ENCODE data around the gene SAMD4B.

SAMD4B gene

DNA sequence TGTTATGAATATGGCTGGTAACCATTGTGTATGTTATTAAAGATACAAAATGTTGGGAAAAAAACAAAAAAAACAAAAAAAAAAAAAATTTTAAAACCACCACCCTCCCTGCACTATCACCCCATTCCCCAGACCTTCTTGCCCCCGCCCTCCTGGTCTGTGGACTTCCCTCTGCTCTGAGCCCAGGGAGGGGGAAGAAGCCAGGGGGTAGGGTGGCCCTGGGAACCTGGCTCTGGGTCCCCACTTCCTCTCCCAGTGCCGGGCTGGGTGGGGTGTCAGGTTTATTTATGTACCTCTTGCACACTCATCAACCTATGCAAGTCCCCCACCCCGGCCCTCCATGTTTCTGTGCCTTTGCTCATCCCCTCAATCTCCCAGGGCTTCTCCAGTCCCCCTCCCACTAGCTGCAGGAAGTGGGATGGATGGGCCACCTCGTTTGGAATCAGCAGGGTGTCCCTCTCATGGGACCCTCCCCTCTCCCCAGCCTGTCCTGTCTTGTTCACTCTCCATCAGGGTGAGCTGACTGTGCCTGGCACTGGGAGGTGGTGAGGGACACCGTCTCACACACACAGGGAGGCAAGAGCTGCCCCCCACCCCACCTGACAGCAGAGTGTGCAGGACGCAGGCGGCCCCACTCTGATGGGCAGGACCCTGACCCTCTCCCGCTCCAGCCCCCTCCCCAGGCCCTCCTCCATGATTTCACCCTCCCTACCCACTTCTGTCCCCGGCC lies 42.8 kb downstream of the SAMD4B start:
- H3K9me2 ChIP-seq (ENCODE audit: low read depth, low read length) = no peaks in the 10 kb centered on the region
- H3K4me3 ChIP-seq (ENCODE audit: low read depth, low read length, poor library complexity, severe bottlenecking) = no peak overlapping the region
- no peaks in the 10 kb centered on the region for H3K79me2 ChIP-seq (ENCODE audit: insufficient read depth, low read length)
- no peak overlapping the region for H3K27ac ChIP-seq (ENCODE audit: low read depth, low read length, poor library complexity, severe bottlenecking)
- H3F3A ChIP-seq (ENCODE audit: insufficient read depth, low read length) = no peaks in the 10 kb centered on the region
- H3K4me1 ChIP-seq (ENCODE audit: insufficient read depth, low read length, severe bottlenecking) = peaks cover 5% of the 10 kb centered on the region
- H3K4me2 ChIP-seq (ENCODE audit: low read length) = no peak overlapping the region
- no peak overlapping the region for H2AFZ ChIP-seq (ENCODE audit: low read length)
- TF ChIP-seq, protein P1, sequence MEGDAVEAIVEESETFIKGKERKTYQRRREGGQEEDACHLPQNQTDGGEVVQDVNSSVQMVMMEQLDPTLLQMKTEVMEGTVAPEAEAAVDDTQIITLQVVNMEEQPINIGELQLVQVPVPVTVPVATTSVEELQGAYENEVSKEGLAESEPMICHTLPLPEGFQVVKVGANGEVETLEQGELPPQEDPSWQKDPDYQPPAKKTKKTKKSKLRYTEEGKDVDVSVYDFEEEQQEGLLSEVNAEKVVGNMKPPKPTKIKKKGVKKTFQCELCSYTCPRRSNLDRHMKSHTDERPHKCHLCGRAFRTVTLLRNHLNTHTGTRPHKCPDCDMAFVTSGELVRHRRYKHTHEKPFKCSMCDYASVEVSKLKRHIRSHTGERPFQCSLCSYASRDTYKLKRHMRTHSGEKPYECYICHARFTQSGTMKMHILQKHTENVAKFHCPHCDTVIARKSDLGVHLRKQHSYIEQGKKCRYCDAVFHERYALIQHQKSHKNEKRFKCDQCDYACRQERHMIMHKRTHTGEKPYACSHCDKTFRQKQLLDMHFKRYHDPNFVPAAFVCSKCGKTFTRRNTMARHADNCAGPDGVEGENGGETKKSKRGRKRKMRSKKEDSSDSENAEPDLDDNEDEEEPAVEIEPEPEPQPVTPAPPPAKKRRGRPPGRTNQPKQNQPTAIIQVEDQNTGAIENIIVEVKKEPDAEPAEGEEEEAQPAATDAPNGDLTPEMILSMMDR (IDR thresholded peaks at IDR 0.05; ENCODE audit: low read length) = no peak
- TF ChIP-seq EZH2 (IDR thresholded peaks at IDR 0.05; ENCODE audit: borderline replicate concordance, low read length) = no peak
- H3K9ac ChIP-seq (ENCODE audit: low read length) = no peak overlapping the region
- H3K36me3 ChIP-seq (ENCODE audit: insufficient read depth, low read length) = peaks cover 79% of the 10 kb centered on the region
- no peaks in the 10 kb centered on the region for H3K27me3 ChIP-seq (ENCODE audit: insufficient read depth, low read length)
- H3K9me3 ChIP-seq (ENCODE audit: low read length) = no peaks in the 10 kb centered on the region
- no peaks in the 10 kb centered on the region for H4K20me1 ChIP-seq (ENCODE audit: insufficient read depth, low read length)

DNA sequence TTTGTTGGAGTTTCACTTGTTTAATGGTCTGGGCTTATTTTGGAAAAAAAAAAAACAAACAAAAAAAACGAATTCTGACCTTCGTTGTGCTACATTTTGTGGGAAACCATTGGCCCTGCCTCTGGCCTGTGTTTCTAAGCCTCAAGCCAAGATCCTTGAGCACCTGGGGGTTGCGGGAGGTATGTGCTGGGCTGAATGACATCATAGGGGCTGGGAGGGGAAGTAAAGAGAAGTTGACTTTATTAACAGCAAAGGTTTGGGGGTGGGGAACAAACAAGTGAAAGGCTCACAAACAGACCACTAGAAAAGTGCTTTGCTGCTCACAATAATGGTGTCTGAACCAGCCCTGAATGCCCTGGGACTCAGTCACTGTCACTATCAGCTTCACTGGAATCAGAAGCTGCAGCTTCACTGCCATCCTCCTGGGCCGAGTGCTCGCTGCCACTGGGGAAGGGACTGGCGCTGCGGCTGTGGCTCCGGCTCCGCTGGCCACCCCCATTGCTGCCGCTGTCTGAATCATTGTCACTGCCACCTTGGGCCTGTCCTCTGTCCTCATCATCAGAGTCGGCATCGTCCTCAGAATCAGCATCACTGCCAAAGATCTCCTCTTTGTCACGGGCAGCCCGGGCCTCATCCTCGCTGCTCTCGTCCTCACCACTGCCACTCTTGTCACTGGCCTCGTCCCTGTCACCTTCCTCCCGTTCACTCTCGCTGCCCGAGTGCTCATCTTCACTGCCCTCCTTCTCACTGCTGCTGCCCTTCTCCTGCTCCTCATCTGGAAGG lies 43.6 kb downstream of the SAMD4B start:
- TF ChIP-seq EZH2 (IDR thresholded peaks at IDR 0.05; ENCODE audit: borderline replicate concordance, low read length) = no peak
- TF ChIP-seq, protein P1 (IDR thresholded peaks at IDR 0.05; ENCODE audit: low read length) = no peak
- no peak overlapping the region for H3K4me3 ChIP-seq (ENCODE audit: low read depth, low read length, poor library complexity, severe bottlenecking)
- H4K20me1 ChIP-seq (ENCODE audit: insufficient read depth, low read length) = no peaks in the 10 kb centered on the region
- no peak overlapping the region for H2AFZ ChIP-seq (ENCODE audit: low read length)
- no peaks in the 10 kb centered on the region for H3F3A ChIP-seq (ENCODE audit: insufficient read depth, low read length)
- no peak overlapping the region for H3K27ac ChIP-seq (ENCODE audit: low read depth, low read length, poor library complexity, severe bottlenecking)
- no peak overlapping the region for H3K9ac ChIP-seq (ENCODE audit: low read length)
- peaks cover 8% of the 10 kb centered on the region for H3K4me1 ChIP-seq (ENCODE audit: insufficient read depth, low read length, severe bottlenecking)
- H3K9me2 ChIP-seq (ENCODE audit: low read depth, low read length) = no peaks in the 10 kb centered on the region
- no peaks in the 10 kb centered on the region for H3K79me2 ChIP-seq (ENCODE audit: insufficient read depth, low read length)
- no peaks in the 10 kb centered on the region for H3K9me3 ChIP-seq (ENCODE audit: low read length)
- H3K27me3 ChIP-seq (ENCODE audit: insufficient read depth, low read length) = no peaks in the 10 kb centered on the region
- no peak overlapping the region for H3K4me2 ChIP-seq (ENCODE audit: low read length)
- H3K36me3 ChIP-seq (ENCODE audit: insufficient read depth, low read length) = peaks cover 71% of the 10 kb centered on the region

- H3K79me2 ChIP-seq (ENCODE audit: insufficient read depth, low read length) = no peaks in the 10 kb centered on the region
- H3K9me2 ChIP-seq (ENCODE audit: low read depth, low read length) = no peaks in the 10 kb centered on the region
- no peaks in the 10 kb centered on the region for H3K27me3 ChIP-seq (ENCODE audit: insufficient read depth, low read length)
- H3K4me3 ChIP-seq (ENCODE audit: low read depth, low read length, poor library complexity, severe bottlenecking) = no peak overlapping the region
- no peak overlapping the region for H3K4me2 ChIP-seq (ENCODE audit: low read length)
- H2AFZ ChIP-seq (ENCODE audit: low read length) = no peak overlapping the region
- H4K20me1 ChIP-seq (ENCODE audit: insufficient read depth, low read length) = no peaks in the 10 kb centered on the region
- H3K4me1 ChIP-seq (ENCODE audit: insufficient read depth, low read length, severe bottlenecking) = peaks cover 8% of the 10 kb centered on the region
- H3F3A ChIP-seq (ENCODE audit: insufficient read depth, low read length) = no peaks in the 10 kb centered on the region
- H3K36me3 ChIP-seq (ENCODE audit: insufficient read depth, low read length) = peaks cover 64% of the 10 kb centered on the region
- no peak for TF ChIP-seq EZH2 (IDR thresholded peaks at IDR 0.05; ENCODE audit: borderline replicate concordance, low read length)
- TF ChIP-seq, protein P1 (IDR thresholded peaks at IDR 0.05; ENCODE audit: low read length) = no peak
- no peak overlapping the region for H3K9ac ChIP-seq (ENCODE audit: low read length)
- no peaks in the 10 kb centered on the region for H3K9me3 ChIP-seq (ENCODE audit: low read length)
- no peak overlapping the region for H3K27ac ChIP-seq (ENCODE audit: low read depth, low read length, poor library complexity, severe bottlenecking)
These were observed 44.3 kb downstream of the SAMD4B start for GRCh38 chr19:39386557-39386956.
